ENCODE data around the gene EFHC1. TPM values are rescaled to one million over a fixed set of nuclear protein-coding genes. Genes with fewer than 3 reads are reported as not detected.

The EFHC1 gene, protein sequence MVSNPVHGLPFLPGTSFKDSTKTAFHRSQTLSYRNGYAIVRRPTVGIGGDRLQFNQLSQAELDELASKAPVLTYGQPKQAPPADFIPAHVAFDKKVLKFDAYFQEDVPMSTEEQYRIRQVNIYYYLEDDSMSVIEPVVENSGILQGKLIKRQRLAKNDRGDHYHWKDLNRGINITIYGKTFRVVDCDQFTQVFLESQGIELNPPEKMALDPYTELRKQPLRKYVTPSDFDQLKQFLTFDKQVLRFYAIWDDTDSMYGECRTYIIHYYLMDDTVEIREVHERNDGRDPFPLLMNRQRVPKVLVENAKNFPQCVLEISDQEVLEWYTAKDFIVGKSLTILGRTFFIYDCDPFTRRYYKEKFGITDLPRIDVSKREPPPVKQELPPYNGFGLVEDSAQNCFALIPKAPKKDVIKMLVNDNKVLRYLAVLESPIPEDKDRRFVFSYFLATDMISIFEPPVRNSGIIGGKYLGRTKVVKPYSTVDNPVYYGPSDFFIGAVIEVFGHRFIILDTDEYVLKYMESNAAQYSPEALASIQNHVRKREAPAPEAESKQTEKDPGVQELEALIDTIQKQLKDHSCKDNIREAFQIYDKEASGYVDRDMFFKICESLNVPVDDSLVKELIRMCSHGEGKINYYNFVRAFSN
- 15.8 and 22.0 TPM in 2 replicates for total RNA-seq

DNA sequence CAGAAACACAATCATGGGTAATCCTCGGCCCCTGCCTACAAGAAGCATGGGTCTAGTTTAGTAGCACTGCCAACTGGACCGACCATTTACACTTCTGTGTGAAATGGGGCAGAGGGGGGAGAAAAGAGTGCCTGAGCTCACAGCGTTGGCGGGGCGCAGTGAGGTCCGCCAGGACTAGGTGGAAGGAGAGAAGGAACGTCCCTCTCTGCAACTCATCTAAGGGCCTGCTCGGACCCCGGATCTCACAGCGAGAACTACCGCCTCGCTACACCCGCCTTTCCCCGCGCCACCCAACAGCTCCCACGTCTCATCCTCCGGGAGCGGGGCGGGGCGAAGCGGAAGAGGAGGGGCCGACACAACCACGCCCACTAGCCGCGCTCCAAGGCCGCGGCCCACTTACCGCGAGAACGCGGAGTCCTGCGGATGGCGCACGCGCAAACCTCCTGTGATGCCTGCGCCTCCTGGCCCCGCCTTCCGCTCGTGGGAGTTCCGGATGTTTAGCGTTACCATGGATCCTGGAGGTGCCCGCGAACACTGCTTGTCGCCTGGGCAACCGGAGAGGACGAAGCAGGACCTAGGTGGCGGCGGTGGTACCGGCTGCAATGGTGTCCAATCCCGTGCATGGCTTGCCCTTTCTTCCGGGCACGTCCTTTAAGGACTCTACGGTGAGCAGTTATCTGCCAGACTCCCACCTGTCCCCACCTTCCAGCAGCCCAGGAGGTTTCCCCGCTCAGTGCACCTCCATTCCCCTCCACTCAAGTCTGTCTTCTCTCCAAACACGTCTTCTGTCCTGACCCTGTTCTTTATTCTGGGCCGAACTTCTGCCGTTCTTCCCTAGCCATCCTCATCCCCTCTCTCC lies at the start of gene EFHC1:
EFHC1 (plus strand) TSS at position 534 of the 859 bp plus-strand sequence; CDS start at position 603, 69 bp downstream.

Other genes with a start within 250 kb of the EFHC1 start
- not detected in 2 replicates for gene IL17A, start 234.0 kb upstream of the EFHC1 start, total RNA-seq
- not detected in 2 replicates for gene IL17F, start 175.8 kb upstream of the EFHC1 start, total RNA-seq
- gene MCM3, start 135.6 kb upstream of the EFHC1 start, total RNA-seq = 14.2 and 71.9 TPM in 2 replicates
- 2.4 and 5.3 TPM in 2 replicates for gene PAQR8, start 58.2 kb upstream of the EFHC1 start, total RNA-seq
- 56.7 and 170 TPM in 2 replicates for gene TRAM2, start 156.7 kb downstream of the EFHC1 start, total RNA-seq